ENCODE data around the gene COMT. TPM values are rescaled to one million over a fixed set of nuclear protein-coding genes. Genes with fewer than 3 reads are reported as not detected.
"Not testable (repeated sequence)": the region's sequence is repeated elsewhere in the genome, so short reads cannot be mapped to it uniquely, and the experiment has no call there.

Gene COMT
- total RNA-seq, 1 experiment from 2014 or later = 142 TPM

DNA sequence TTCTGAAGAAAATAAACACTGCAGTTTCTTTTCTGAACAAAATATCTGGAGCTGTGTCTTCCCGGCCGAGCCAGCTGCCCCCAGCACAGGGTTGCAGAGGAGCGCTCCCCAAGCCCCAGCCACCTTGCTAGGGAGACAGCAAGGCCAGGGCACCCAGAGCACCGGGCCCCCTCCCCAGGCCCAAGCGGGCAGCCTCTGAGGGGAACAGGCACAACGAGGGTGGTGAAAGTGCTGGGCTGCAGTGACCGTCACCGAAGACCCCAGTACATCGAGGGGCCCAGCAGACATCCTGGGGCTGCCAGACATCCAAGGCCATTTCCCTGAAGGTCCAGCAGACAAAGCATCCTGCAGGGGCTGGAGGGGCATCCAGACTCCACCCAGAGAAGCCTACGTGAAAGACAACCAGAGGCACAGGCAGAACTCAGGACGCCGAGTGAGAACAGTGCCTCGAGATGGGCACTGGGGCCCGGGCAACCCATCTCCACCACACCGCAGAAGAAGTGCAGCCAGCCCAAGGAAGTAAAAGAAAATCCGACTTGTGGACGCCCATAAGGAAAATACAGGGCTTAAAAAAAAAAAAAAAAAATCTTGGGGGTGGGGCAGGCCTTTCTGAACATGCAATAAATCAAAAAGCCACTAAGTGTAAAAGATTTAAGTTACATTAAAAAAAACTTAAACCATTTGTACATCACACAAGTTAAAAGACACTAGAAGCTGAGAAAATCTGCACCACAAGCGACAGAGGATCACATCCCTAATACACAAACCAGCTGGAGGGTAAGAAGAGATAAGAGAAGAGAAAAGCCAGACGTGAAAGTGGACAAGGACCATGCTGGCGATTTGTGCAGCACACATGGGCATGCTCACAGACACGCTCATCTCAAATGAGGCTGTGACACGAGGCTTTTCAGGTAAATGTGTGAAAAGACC lies 36.0 kb upstream of the COMT start:
- no peak for DNase-seq (ENCODE audit: low spot score)
- in situ Hi-C loops (cut with HindIII; ENCODE audit: low sequenced_read_pairs) = no loop called here

DNA sequence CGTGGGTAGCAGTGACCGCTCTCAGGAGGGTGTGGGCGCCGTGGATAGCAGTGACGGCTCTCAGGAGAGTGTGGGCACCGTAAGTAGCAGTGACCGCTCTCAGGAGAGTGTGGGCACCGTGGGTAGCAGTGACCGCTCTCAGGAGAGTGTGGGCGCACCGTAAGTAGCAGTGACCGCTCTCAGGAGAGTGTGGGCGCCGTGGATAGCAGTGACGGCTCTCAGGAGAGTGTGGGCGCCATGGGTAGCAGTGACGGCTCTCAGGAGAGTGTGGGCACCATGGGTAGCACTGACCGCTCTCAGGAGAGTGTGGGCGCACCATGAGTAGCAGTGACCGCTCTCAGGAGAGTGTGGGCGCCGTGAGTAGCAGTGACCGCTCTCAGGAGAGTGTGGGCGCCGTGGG lies 34.7 kb upstream of the COMT start:
- in situ Hi-C loops (cut with HindIII; ENCODE audit: low sequenced_read_pairs) = not testable (repeated sequence)

DNA sequence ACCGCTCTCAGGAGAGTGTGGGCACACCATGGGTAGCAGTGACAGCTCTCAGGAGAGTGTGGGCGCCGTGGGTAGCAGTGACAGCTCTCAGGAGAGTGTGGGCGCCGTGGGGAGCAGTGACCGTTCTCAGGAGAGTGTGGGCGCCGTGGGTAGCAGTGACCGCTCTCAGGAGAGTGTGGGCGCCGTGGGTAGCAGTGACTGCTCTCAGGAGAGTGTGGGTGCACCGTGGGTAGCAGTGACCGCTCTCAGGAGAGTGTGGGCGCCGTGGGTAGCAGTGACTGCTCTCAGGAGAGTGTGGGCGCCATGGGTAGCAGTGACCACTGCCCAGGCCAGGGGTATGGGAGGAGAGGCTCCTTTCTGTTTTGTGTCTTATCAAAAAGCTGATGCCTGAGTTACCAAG lies 33.7 kb upstream of the COMT start:
- in situ Hi-C loops (cut with HindIII; ENCODE audit: low sequenced_read_pairs); DNase-seq (ENCODE audit: low spot score): not testable (repeated sequence)

More for the DNA sequence above, 34.7 kb upstream of the COMT start:
- not testable (repeated sequence) for DNase-seq (ENCODE audit: low spot score)

DNA sequence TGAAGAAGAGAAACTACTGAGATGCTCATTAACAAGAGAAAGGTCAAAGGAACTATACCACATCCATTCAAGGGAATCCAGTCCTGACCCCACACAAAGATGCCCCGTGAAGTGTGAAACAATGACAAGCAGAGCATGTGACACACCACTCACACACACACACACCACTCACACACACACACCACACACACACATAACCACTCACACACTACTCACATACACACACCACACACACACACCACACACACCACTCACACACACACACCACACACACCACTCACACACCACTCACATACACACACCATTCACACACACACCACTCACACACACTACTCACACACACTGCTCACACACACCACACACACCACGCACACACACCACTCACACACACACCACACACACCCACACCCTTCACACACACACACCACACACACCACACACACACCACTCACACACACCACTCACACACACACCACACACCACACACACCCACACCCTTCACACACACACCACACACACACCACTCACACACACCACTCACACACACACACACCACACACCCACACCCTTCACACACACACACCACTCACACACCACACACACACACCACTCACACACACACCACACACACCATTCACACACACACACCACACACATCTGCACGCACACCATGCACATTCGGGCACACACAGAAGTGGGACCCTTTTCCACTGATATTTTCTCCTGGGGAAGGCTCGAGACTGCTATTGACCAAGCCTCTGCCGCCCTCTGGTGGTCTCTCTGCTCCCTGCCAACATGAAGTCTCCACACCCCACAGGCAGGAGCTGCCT lies 32.0 kb upstream of the COMT start:
- peak; percentile 89 for DNase-seq (ENCODE audit: low spot score)
- in situ Hi-C loops (cut with HindIII; ENCODE audit: low sequenced_read_pairs) = no loop called here

DNA sequence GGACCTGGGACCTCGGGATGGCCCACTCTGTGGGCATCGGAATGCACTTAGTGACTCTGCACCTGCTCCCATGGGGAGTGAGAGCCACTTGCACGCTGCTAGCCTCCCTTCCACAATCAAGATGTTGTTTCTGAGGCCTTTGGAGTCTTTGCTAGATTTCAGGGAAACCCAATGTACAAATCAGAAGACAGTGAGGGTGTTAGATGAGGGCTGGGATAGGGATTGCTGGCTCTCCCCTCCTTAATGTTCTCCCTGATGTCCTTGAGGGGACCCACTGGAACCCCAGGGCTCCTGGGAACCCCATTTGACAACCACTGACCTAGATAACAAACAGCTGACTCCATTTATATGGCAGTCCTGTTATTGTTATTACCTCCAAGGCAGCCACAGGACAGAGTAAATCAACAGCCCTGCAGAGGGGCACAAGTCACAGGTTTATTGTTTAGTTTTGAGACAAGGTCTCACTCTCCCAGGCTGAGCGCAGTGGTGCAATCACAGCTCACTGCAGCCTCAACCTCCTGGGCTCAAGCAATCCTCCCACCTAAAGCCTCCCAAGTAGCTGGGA lies 31.3 kb upstream of the COMT start:
- no peak for DNase-seq (ENCODE audit: low spot score)
- in situ Hi-C loops (cut with HindIII; ENCODE audit: low sequenced_read_pairs) = no loop called here

DNA sequence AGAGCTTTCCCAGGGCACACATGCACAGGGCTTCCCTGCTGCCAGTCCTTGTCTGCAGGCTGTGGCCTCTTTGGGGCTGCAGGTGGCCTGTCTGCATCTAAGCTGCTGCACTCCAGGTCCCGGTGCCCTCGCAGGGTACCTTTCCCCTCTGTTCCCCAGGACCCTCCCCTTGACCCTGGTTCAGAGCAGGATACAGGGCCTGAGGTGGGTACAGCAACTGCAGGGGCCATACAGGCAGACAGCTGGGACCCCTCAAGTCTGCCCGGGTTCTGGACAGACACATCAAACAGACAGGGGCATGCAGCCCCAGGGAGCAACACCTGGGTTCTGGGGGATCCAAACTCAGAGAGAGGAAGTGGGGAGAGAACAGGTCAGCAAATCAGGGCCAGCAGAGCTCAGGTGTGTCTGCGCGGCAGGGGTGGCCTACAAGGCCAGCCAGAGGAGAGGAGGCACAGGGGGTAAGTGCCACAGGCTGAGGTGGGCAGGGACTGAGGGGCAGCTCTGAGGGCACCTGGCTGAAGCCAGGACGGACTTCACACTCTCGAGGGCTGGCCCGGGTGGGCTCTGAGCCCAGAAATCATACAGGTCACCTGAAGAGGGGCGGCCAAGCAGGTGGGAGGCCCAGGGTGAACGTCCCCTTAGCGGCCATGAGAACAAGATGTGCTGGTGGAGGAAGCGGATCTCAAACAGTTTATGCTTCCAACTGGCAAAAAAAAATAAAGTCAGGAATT lies 29.9 kb upstream of the COMT start:
- no peak for DNase-seq (ENCODE audit: low spot score)
- in situ Hi-C loops (cut with HindIII; ENCODE audit: low sequenced_read_pairs) = no loop called here

DNA sequence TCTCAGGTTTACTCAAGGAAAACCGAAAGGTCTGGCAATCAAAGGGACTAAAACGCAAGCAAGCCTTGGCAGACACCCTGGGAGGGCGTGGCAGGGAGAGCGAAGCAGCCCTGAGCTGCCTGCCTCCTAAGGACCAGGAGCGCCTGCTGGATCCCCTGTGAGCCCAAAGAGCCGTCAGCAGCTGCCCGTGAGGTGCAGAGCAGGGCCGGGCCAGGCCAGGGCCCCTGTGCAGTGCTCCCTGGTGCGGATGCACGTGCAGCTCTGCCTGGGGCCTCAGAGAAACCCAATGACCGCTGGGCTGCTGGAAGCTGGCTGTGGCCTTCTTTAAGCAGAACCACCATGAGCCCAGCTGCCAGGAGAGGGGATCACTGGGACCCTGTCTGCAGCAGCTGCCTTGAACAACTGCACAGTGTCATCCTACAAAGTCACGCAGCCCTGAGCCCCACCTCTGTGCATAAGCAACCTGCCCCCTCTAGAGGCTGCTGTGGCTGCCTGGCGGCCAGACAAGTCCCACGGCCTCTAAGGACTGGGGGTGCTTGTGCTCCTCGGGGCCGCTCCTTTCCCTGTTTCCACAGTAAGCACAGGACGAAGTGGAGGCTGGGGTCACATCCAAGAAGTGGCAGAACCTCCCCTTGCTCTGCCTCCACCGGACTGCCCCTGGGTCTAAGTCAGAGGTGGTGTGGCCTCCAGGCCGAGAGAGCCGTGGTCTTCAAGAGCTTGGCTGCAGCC lies 29.1 kb upstream of the COMT start:
- in situ Hi-C loops (cut with HindIII; ENCODE audit: low sequenced_read_pairs) = no loop called here
- DNase-seq (ENCODE audit: low spot score) = no peak

DNA sequence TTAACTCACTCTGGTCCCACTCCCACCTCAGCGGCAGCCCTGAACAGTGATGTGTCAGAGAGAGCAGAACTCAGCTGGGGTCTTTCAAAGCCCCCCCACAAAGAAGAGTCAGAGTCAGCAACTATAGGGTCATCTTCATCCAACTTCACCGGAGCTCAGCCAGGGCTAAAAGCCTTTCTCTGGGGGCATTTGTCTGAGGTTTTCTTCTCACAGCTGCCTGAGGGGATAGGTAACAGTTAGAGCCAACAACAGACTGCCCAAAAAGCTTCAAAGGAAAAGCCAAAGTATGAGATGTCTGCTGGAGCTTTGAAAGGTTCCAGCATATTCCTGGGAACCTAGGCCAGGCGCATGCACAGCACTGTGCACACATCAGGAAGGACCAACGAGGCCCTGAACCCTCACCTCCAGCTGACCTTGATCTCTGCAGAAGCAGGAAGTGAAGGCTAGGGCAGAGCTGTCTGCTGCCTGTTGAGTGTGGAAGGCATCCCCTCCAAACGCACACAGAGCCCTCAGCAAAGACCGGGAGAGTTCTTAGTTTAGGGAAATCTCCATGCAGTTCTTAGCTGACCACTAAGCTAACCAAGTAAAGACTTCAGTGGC lies 28.1 kb upstream of the COMT start:
- no peak for DNase-seq (ENCODE audit: low spot score)
- in situ Hi-C loops (cut with HindIII; ENCODE audit: low sequenced_read_pairs) = no loop called here

DNA sequence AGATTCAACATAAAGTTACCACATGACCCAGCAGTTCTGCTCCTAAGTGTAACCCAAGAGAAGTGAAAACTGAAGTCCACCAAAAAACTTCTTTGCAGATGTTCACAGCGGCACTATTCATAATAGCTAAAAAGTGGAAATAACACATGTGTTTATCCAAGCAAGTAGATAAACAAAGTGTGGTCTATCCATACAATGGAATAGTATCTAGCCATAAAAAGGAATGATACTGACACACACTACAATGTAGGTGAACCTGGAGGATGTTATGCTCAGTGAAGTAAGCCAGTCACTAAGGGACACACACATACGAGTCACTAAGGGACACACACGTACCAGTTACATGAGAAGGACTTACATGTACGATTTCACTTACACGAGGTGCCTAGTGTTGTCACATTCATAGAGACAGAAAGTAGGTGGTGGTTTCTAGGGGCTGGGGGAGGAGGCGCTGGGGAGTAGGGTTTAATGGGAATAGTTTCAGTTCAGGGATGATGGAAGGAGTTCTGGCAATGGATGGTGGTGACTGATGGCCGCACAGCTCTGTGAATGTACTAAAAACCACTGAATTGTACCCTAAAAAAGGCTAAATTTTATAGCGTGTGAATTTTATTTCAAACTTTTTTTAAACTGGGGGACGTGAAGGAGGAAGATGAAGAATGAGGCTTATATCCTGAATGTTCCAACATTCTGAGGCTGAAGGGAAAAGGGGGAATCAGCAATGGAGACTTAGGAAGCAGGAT lies 27.2 kb upstream of the COMT start:
- in situ Hi-C loops (cut with HindIII; ENCODE audit: low sequenced_read_pairs) = no loop called here

DNA sequence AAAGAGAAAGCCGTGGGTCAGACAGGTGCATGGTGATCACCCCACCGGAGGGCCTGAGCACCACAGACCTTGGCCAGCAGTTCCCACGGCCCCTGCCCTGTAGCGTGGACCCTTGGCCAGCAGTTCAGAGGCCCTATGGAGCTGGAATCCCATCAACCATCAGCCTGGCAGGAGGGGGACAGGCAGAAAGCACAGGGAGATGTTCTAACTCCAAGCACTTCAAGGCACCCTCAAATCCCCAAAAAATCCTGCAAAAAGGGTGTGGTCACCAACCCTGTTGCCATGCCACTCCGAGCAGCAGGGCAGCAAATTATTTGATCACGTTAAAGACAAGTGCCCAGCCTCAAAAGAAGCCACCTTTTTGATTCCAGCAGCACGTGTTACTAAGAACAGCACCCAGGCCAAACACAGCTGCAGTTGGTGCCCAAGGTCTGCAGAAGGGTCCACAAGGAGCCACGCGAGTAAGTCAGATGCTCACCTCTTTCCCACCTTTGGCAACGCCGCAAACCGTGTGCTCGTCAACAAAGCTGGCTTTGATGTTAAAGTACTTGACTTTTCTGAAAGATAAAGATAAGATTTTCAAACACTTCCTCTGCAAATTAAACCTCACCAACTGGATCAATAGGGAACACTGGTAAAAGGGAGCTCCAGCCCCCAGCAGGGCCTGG lies 26.2 kb upstream of the COMT start:
- DNase-seq (ENCODE audit: low spot score) = no peak
- in situ Hi-C loops (cut with HindIII; ENCODE audit: low sequenced_read_pairs) = no loop called here

More for the DNA sequence above, 27.2 kb upstream of the COMT start:
- no peak for DNase-seq (ENCODE audit: low spot score)

DNA sequence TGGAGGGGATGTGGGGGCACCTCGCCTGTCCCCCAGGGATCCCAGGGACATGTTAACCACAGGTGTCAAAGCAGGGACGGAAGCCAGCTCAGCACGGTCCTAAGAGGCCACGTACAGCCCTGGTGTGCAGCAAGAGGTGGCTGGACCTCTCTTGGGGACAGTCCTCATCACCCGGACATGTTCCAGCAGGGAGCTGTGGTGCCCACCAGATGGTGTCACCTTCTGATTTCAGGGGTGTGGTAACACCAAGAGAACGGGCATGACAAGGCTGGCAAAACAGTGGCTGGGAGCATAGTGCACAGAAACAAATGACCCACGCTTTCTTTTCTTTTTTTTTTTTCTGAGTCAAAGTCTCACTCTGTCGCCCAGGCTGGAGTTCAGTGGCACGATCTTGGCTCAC lies 25.6 kb upstream of the COMT start:
- in situ Hi-C loops (cut with HindIII; ENCODE audit: low sequenced_read_pairs) = no loop called here
- DNase-seq (ENCODE audit: low spot score) = no peak

DNA sequence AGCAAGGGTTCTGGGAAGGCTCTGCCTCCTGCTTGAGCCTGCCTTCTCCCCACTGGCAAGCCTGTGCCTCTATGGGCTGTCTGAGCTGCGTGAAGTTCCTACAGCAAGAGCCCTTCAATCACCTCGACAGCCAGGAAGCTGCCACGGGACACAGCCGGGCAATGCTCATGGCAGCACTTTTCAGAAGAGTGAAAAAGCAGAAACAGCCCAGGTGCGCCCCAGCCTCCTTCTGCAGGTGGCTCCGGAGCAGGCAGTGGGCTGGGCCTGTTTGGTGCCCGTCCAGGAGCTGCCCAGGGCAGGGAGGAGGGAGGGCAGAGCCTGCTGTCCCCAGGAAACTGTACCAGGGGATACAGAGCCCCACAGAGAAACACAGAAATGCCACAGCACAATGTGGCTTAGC lies 24.6 kb upstream of the COMT start:
- in situ Hi-C loops (cut with HindIII; ENCODE audit: low sequenced_read_pairs) = no loop called here
- DNase-seq (ENCODE audit: low spot score) = peak; percentile 56

DNA sequence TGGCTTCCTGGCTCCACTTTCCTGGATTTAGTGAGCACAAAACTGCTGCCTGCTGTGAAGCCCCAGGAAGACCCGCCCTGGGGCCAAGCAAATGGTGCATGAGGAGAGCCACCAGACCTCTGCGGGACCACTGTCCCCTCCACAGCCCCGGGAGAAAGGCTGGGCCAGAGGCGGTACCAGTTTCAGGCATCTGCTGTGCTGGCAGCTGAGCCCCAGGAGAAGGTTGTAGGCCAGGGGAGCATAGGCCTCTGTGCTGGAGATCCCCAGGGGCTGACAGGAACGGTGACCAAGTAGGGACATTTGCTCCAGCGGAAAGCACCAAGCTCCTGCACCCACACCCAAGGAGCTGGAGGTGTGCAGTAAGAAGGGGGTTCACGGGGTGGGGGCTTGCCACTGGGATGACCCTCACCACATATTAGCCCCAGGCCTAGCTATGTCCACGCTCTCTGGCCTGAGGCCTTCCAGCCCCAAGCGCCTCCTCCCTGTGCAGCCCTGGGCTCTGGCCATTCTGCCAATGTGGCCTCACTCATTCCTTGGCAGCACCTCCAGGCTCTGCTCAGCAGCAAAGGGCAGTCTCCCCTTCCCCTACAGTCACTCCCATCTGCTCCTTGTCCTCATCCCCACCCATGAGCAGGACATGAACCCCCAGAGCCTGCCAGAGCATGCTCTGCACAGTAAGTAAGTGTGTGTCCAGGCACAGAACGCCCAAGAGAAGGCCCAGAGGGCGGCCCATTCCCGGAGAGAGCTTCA lies 24.0 kb upstream of the COMT start:
- DNase-seq (ENCODE audit: low spot score) = peak; percentile 69
- in situ Hi-C loops (cut with HindIII; ENCODE audit: low sequenced_read_pairs) = no loop called here

DNA sequence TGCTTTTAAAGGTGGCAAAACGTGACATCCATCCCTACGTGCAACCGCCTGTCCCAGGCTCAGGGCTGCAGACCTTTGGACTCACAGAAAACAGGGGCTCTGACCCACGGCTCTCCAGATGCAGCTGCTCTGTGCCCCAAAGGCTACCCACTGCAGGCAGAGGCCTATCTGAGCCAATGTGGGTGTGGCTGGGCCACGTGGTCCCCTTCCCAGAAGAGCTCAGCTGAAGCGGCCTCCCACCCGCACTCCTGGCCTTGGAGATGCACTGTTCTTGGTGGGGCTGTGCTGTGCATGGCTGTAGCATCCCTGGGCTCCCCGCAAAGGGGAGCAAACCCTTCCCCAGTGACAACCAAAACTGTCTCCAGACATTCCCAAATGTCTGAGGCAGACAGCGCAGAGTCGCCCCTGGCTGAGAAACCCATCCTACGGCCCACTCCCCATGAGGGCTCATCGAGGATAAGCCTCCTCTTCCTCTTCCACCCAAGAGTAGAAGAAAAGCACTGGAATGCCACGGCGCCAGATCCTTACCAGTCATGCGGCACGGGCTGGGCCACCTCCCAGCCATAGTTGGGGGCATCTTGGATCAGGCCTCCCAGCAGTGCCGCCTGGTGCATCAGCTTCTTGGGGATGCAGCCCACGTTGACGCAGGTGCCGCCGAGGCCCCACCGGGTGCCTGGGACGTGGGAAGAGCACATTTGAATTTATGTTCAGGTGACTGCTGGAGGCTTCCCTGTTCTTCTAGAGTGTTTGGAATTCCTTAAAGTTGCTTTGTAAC lies 23.1 kb upstream of the COMT start:
- no peak for DNase-seq (ENCODE audit: low spot score)
- in situ Hi-C loops (cut with HindIII; ENCODE audit: low sequenced_read_pairs) = no loop called here

DNA sequence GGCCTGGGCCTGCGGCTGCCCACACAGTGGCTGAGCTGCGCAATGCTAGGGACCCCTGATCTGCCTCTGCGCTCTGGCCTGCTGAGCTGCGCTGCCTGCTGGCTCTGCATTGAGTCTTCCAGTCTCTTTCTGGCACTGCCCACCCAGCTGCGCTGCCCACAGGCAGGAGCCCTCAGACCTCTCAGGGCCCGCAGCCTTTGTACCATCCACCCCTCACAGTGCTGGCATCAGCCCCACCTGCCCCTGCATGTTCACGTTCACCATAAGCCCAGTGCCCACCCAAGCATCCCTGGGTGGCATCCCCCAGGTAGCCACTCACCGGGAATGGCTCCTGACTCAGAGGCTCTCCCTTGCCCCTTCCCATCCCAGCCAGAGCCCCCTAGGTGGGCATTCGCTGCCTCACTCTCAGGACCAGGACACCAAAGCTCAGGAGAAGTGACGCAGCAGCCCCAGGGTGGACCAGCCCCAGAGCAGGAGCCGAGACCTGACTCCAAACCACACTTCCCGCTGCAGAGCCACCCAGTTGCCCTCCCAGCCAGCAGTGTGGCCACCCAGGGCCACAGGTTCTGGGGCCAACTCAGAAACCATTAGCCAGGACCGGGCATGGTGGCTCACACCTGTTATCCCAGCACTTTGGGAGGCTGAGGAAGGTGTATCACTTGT lies 21.7 kb upstream of the COMT start:
- in situ Hi-C loops (cut with HindIII; ENCODE audit: low sequenced_read_pairs) = no loop called here
- DNase-seq (ENCODE audit: low spot score) = no peak
